Spleen (tissue), 11 donors: ENCODE data around the gene FARP1. TPM values are rescaled to one million over a fixed set of nuclear protein-coding genes. Genes with fewer than 3 reads are reported as not detected.

Source experiments
- DNase-seq: peaks from one replicate; pipeline ENCODE4 v3.0.0-alpha.2; 2020
- H3K27ac ChIP-seq, 8 donors: fragments of 200-600 bp; sonication (generic) in 7 of 8; 1 replicate in 4 of 8; 2 replicates in 4 of 8; pipeline versions ENCODE4 v1.5.0 to v1.8.0; 2016 to 2021; ENCODE audit warnings: inconsistent platforms in 4 of 8, mild to moderate bottlenecking in 4 of 8, moderate library complexity in 1 of 8
- H3K27me3 ChIP-seq, 7 donors: fragments of 200-600 bp; sonication (generic) in 6 of 7; replicated peaks in 1 of 7; 1 replicate in 4 of 7; 2 replicates in 3 of 7; pipeline versions ENCODE4 v1.5.0 to v1.8.0; 2016 to 2021; ENCODE audit warnings: inconsistent platforms in 3 of 7, mild to moderate bottlenecking in 1 of 7
- H3K36me3 ChIP-seq, 6 donors: fragments of 200-600 bp; sonication (generic) in 5 of 6; 1 replicate in 4 of 6; 2 replicates in 2 of 6; pipeline versions ENCODE4 v1.5.0 to v1.8.0; 2016 to 2021; ENCODE audit warnings: inconsistent platforms in 2 of 6
- H3K4me1 ChIP-seq, 6 donors: fragments of 200-600 bp; sonication (generic) in 5 of 6; 1 replicate in 3 of 6; 2 replicates in 3 of 6; pipeline versions ENCODE4 v1.5.0 to v1.8.0; 2016 to 2021; ENCODE audit warnings: inconsistent platforms in 3 of 6
- H3K4me3 ChIP-seq, 8 donors: fragments of 200-600 bp; sonication (generic) in 7 of 8; 1 replicate in 4 of 8; 2 replicates in 4 of 8; pipeline versions ENCODE4 v1.5.0 to v1.8.0; 2016 to 2021; ENCODE audit warnings: inconsistent platforms in 4 of 8, mild to moderate bottlenecking in 4 of 8, moderate library complexity in 2 of 8
- H3K9me3 ChIP-seq, 8 donors: fragments of 200-600 bp; sonication (generic) in 7 of 8; 1 replicate in 4 of 8; 2 replicates in 4 of 8; pipeline versions ENCODE4 v1.5.0 to v1.8.0; 2016 to 2021; ENCODE audit warnings: inconsistent platforms in 4 of 8
- CTCF ChIP-seq, 11 experiments: fragments of 200-600 bp in 7 of 11; fragments of 450-650 bp in 4 of 11; sonication (generic) in 4 of 11; IDR thresholded peaks in 8 of 11; conservative IDR thresholded peaks in 3 of 11; 1 replicate in 7 of 11; 2 replicates in 4 of 11; pipeline versions ENCODE4 v1.4.0 to v1.8.0; 2016 to 2021; ENCODE audit warnings: antibody characterized with exemption in 11 of 11, inconsistent platforms in 4 of 11, mild to moderate bottlenecking in 1 of 11
- POLR2A ChIP-seq, 3 donors: fragments of 450-650 bp; IDR thresholded peaks; one replicate each; pipeline ENCODE4 v1.5.1; 2017; ENCODE audit warnings: antibody characterized with exemption in 3 of 3, mild to moderate bottlenecking in 1 of 3
- POLR2AphosphoS5 ChIP-seq, 3 donors: sonication (generic); formaldehyde crosslinking; IDR thresholded peaks; one replicate each; pipeline ENCODE4 v1.5.1; 2017; ENCODE audit warnings: antibody characterized with exemption in 3 of 3
- WGBS, 5 donors: extraction: QIAGEN DNeasy Blood & Tissue Kit in 3 of 5; methylation state at CpG; one replicate each; pipeline versions ENCODE4 v1.1.5 to v1.1.7; 2013 to 2018; 5-methylcytosine and 5-hydroxymethylcytosine counted together
- intact Hi-C: fragments of 100-400 bp; cut with DNase I; formaldehyde crosslinking; loops from one replicate; pipeline ENCODE4 v1.15.0; 2023; ENCODE audit warnings: low total_unique reads
- polyA plus RNA-seq, 3 donors: library from polyadenylated mRNA; stranded (reverse); fragments of 200-250 nt; gene quantifications; one replicate each; pipeline ENCODE4 v1.2.1, GENCODE V29; 2013
- total RNA-seq, 7 donors: library from RNA; depleted of rRNA in 3 of 7; stranded (reverse); fragments of >200 nt in 3 of 7; fragmentation: NEBNext Ultra II Directional in 4 of 7; extraction: Animal tissue kit (Norgen Biotek cat#: 25700) in 4 of 7; gene quantifications; one replicate each; pipeline versions ENCODE4 v1.1.0 to v1.2.1, GENCODE V29; 2016 to 2021
- donor health status: healthy with polysubstance abuse.
- donor health status: DM: no; HTN: no; CAD: no; lungs with moderate emphysema.
- donor health status: DM: no; HTN: no; CAD: no.
- donor health status: Bipolar disorder and iron deficiency.
- donor health status: healthy.
- donor health status: DM: no; HTN: no; CAD: no.
- donor health status: DM: yes; HTN: yes; CAD: no.

Gene FARP1
- total and polyA plus RNA-seq, 10 donors, result 3.7 to 60.9 (median 33.0) TPM

DNA sequence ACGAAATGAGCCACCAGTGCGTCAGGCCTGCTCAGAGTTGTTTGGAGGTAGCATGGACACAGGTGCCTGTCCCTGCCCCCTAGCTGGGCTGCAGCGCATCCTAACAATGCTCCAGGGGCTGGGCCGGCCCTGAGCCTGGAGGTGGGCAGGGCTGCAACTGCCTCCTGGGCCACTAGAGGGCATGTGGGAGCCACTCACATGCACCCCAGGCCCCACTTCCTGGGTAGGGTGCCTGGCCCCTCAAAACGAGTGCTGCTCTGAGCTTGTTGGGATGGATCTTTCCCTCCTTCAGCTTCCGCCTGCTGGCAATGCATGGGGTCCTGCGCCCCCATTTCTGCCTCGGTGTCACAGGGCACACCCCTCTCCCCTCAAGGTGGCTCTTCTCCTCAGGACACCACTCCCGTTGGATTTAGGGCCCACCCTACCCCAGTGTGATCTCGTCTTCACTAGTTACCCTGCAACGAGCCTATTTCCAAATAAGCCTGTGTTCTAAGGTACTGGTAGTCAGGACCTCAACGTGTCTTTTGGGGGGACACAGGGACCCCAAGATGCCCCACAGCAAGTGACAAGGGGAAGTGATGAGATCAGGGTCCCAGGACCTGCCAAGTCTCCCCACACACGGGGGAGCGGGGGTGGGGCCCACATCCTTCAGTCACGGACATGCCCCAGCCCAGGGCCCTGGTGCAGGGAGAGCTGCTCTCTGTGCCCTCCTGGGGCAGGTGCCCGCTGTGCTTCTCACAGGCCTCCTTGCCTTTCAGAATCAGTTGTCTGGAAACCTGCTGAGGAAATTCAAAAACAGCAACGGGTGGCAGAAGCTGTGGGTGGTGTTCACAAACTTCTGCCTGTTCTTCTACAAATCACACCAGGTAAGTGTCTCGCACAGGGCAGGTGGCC lies 302.7 kb downstream of the FARP1 start:
- H3K36me3 ChIP-seq, result peaks cover 0 to 54% (median 17%) of the 10 kb centered on the region in 6 donors

DNA sequence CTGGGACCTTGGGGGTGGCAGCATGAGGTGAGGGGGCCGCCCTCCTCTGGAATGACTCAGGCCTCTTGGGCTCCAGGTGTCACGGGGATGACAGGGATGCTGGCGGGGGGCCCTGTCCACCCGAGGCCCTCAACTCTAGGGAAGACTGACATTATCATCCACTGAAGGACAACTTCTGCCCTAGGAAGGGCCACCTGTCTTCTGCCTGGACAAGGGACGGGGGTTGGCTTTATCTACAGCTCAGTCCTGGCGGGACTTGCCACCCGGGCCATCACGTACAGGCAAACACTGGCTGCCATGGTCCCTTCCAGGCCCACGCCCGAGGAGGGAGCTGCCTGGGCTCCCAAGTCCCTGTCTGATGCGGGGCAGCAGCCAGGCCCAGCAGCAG lies 303.3 kb downstream of the FARP1 start:
- 85 to 97% (median 92%) methylated on average over 7 to 11 of the region's 11 CpGs for WGBS, 5 donors
- Histone ChIP-seq H3K27ac (peak overlapping the region in 3 of 8 donors; percentile 60 to 69 (median 61)), H3K4me1 (peaks cover 0 to 44% (median 16%) of the 10 kb centered on the region in 6 donors), H3K4me3 (no peak overlapping the region), H3K27me3 (no peaks in the 10 kb centered on the region), H3K36me3 (peaks cover 0 to 54% (median 18%) of the 10 kb centered on the region in 6 donors), H3K9me3 (no peaks in the 10 kb centered on the region)
- TF ChIP-seq POLR2AphosphoS5 (IDR thresholded peaks at IDR 0.05) (peak; percentile 12 to 61 (median 27)), POLR2A (IDR thresholded peaks at IDR 0.05) (no peak), CTCF (IDR thresholded peaks at IDR 0.05 in 8 of 11, conservative IDR thresholded peaks at IDR 0.05 in 3 of 11) (no peak)
- DNase-seq, result no peak
- intact Hi-C loops, result loop anchor here (5.0 kb wide), 2 partner anchors 206 to 226 kb away; no protein-coding TSS in a partner anchor

More for the DNA sequence above, 302.7 kb downstream of the FARP1 start:
- peak; percentile 79 to 86 (median 80) for TF ChIP-seq POLR2AphosphoS5 (IDR thresholded peaks at IDR 0.05)
- peak; percentile 93 to 99 (median 98) for TF ChIP-seq CTCF (IDR thresholded peaks at IDR 0.05 in 8 of 11, conservative IDR thresholded peaks at IDR 0.05 in 3 of 11)
- TF ChIP-seq POLR2A (IDR thresholded peaks at IDR 0.05), result no peak
- no peak overlapping the region for H3K4me3 ChIP-seq
- peak; percentile 93 for DNase-seq
- no peaks in the 10 kb centered on the region for H3K9me3 ChIP-seq
- H3K27me3 ChIP-seq, result no peaks in the 10 kb centered on the region
- peaks cover 0 to 37% (median 14%) of the 10 kb centered on the region in 6 donors for H3K4me1 ChIP-seq
- 12 to 32% (median 18%) methylated on average over 12 to 18 of the region's 18 CpGs for WGBS, 5 donors
- intact Hi-C loops, result loop anchor here (5.0 kb wide), 2 partner anchors 207 to 227 kb away; no protein-coding TSS in a partner anchor
- H3K27ac ChIP-seq, result peak overlapping the region in 7 of 8 donors; percentile 36 to 69 (median 60)

- 91 to 96% (median 93%) methylated on average over 5 of the region's 5 CpGs for WGBS, 5 donors
- no peak for TF ChIP-seq POLR2AphosphoS5 (IDR thresholded peaks at IDR 0.05)
- no peak for TF ChIP-seq POLR2A (IDR thresholded peaks at IDR 0.05)
- no peak for TF ChIP-seq CTCF (IDR thresholded peaks at IDR 0.05 in 8 of 11, conservative IDR thresholded peaks at IDR 0.05 in 3 of 11)
- Histone ChIP-seq H3K27ac (no peak overlapping the region), H3K4me1 (peaks cover 0 to 51% (median 18%) of the 10 kb centered on the region in 6 donors), H3K27me3 (no peaks in the 10 kb centered on the region), H3K36me3 (peaks cover 0 to 62% (median 25%) of the 10 kb centered on the region in 6 donors), H3K4me3 (no peak overlapping the region), H3K9me3 (no peaks in the 10 kb centered on the region)
- no peak for DNase-seq
- intact Hi-C loops, result loop anchor here (5.0 kb wide), 2 partner anchors 205 to 225 kb away; no protein-coding TSS in a partner anchor
Observed at GRCh38 chr13:98447130-98447529, 304.2 kb downstream of the FARP1 start.
